GM18867 (cell line): ENCODE data around the gene CTTNBP2.

Experiments
- ATAC-seq: cut with Tn5 transposase; IDR thresholded peaks from one replicate; pipeline ENCODE4 v1.9.1; 2021; ENCODE audit warnings: mild to moderate bottlenecking, moderate library complexity; ENCODE audit not compliant: unreplicated experiment

CTTNBP2 gene

GRCh38 chr7:117872561-117873309 is 506 bp downstream of the CTTNBP2 start:
- ATAC-seq: no peak

GRCh38 chr7:117871778-117872538 is 1.3 kb downstream of the CTTNBP2 start:
- ATAC-seq: no peak

DNA sequence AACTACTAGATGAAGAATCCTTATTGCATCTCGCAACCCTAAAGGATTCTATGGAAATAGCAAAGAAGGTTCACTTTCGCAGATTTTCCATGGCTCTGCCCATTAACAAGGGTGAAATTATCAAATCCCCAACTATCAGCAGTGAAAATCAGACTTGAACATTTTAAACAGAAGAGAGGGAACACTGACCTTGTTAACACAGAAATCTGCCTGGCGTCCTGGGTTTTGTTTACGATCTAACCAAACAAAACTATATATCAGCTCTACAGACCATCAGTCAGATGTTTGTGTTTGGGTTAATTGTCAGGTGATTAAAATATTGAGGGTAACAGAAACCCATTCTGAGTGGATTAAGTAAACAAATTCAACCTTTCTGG is 1.9 kb downstream of the CTTNBP2 start:
- ATAC-seq: no peak

DNA sequence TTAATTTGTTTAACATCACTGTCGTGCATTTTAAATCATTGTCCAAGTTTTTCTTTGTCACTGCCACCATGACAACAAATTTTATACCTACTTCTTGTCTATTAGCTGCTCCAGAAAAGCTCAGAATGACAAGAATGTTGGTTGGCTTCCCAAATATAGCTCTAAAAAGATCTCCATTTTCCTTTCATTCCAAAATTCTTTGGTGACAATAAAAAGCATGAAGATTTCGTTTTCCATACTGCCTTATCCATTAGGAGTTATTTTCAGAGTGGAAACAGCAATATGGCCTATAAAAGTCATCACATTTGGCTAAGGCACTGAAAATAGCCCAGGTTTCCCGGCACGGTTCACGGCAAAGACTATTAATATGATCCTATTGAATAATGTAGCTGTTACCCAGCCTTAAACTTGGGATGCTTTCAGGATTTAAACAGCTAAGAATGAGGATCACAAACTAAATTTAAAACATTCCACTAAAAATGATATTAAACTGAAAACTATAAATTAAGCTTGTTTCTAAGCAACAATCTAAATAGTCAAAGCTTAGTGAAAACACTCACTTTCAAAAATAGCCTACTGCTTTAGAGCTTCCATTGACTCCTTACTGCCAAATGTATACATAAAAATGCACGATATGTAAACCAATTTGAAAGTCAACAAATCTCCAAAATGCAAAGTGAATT is 2.7 kb downstream of the CTTNBP2 start:
- ATAC-seq: no peak

- no peak for ATAC-seq
Measured at GRCh38 chr7:117869374-117869773, 3.9 kb downstream of the CTTNBP2 start.

- no peak for ATAC-seq
Measured at GRCh38 chr7:117863618-117864017, 9.6 kb downstream of the CTTNBP2 start.

DNA sequence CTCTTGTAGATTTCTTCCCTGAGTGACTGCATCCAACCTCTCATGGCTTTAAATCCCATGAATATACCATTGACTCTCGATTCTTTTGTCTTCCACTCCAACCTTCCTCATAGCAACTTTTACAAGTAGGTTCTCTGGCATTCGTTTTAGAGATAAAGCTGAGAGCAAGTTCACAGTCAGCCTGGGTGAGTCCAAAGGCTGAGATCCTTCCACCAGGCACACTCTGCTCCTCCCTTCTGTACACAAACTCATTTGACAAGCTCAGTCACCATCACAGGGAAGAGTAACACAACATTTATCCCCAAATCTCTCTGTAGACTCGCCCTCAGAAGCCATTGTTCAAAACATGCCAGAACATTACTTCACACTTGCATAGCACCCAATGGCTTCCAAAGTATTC is 10.9 kb downstream of the CTTNBP2 start:
- no peak for ATAC-seq

GRCh38 chr7:117859246-117859812 is 13.9 kb downstream of the CTTNBP2 start:
- ATAC-seq: no peak

DNA sequence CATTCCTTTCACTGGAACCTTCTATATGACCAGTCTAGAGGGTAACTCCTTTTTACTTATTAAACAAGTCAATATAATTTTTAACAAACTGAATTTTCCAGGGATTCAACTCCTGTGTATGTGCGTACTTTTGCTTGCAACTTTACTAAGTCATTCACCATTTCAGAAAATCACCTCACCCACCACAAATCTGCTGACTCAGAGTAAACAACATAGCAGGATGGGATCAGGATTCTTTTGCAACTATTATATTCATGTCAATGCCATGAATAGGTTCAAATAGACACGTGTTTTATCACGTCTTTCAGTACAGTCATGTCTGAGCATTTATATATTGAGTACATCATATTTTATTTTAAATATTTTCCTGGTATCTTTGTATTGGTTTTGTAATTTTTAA is 14.5 kb downstream of the CTTNBP2 start:
- no peak for ATAC-seq

DNA sequence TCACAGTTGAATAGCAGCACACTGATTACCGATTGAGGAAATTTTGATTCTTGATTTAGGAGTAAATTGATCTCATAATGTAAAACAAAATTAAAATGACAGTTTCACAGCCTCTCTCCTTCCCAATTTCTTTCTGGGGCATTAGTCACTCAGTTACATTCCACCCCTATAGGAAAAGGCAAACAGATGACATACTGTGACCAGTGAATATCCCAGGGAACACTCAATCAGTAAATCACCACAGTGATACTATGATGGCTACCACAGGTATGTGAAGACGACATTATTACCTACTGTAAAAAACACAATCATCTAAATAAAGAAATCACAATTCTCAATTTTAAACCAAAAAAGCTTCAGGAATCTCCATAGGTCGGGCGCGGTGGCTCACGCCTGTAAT is 15.5 kb downstream of the CTTNBP2 start:
- no peak for ATAC-seq

DNA sequence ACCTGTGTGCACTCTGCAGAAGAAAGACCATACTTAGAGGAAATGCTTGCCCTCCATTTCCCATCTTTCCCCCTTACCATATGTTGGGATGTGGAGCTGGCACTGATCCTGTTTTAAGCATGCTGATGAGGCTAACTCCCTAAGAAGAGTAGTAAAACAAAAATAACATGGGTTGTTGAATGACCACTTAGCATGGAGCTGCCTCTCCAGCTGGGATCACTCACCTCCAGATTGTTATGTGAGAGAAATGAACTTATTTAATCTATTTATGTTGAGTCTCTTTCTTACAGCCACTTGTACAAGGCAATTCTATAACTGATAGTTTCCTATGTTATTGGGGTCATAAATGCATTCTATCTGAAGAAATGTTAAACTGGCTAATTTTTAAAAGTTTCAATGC is 17.0 kb downstream of the CTTNBP2 start:
- no peak for ATAC-seq

GRCh38 chr7:117854186-117854585 is 19.1 kb downstream of the CTTNBP2 start:
- no peak for ATAC-seq

DNA sequence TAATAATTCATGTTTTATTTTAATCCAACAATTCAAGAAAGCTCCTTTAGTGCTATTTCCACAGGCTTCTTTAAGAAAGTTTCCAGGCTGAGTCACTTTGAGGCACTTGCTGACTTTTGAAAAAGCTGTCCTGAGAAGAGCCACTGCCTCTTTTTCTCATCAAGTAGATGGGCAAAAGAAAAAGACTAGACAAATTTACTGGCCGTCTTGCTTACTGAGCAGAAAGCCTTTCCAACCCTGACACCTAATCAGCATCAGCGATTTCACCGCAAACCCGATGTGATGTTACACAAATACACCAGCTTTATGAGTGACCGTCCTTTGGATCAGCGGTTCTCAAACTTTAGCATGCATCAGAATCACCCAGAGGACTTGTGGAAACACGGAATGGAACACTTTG is 24.3 kb downstream of the CTTNBP2 start:
- no peak for ATAC-seq

- peak; percentile 70 for ATAC-seq
Measured at GRCh38 chr7:117844678-117845077, 28.6 kb downstream of the CTTNBP2 start.

- ATAC-seq: no peak
Measured at GRCh38 chr7:117841611-117842010, 31.6 kb downstream of the CTTNBP2 start.

DNA sequence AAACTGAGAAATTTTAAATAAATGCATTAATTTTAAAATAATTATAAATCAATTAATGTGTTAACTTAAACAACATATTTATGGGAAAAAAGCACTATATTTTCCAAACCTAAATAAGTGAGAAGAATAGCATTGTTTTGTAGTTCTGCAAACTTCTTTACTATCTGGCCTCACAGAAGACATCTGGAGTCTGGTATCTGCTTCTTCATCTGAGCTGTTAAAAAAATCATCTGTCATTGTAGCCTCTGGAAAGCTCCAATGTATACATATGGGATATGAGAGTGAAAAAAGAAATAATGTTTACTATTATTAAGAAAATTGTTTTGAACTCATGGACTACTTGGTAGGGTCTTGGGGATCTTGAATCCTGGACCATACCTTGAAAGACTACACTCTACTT is 32.2 kb downstream of the CTTNBP2 start:
- ATAC-seq: no peak

- peak; percentile 67 for ATAC-seq
Measured at GRCh38 chr7:117839507-117839906, 33.7 kb downstream of the CTTNBP2 start.

- peak; percentile 93 for ATAC-seq
Measured at GRCh38 chr7:117837841-117838240, 35.4 kb downstream of the CTTNBP2 start.

GRCh38 chr7:117835016-117835664 is 38.1 kb downstream of the CTTNBP2 start:
- ATAC-seq: no peak

DNA sequence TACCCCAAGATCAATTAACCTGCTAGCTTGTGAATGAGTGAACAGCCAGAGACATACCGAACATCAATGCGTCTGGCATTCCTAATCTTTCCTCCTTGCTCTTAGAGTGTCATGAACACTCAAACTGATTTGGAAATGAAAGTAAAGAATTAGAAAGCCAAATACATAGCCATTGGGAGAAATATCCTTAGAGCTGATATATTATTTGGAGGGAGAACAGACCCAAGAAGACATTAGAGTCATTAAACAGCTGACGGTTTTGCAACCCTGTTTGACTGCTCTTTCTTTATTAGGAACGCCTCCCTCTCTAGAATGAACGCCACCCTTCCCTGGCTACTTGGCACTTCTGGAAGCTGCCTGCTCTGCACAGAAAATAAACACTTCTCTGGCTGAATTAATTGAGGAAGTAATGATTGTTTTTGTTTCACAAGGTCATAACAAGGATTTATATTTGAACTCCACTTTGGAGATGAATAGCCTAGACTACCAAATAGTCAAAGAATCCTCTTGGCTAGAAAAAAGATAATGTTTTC is 42.8 kb downstream of the CTTNBP2 start:
- ATAC-seq: no peak
